H9 (cell line): Measurements from ENCODE around the gene BEGAIN. TPM values are rescaled to one million over a fixed set of nuclear protein-coding genes. Genes with fewer than 3 reads are reported as not detected.

Experiments used
- DNase-seq: peaks from one replicate; pipeline ENCODE4 v3.0.0-alpha.2; 2017
- H2AFZ ChIP-seq: one replicate; pipeline ENCODE4 v1.6.1; 2013; ENCODE audit warnings: mild to moderate bottlenecking, low read length, control low read depth, moderate library complexity
- H2AK5ac ChIP-seq: 2 replicates; pipeline ENCODE4 v1.6.1; 2013; ENCODE audit warnings: low read length, control low read depth, mixed read lengths; ENCODE audit not compliant: insufficient read length
- H2BK120ac ChIP-seq: one replicate; pipeline ENCODE4 v1.6.1; 2013; ENCODE audit warnings: low read depth, mild to moderate bottlenecking, low read length, control low read depth, inconsistent platforms; ENCODE audit not compliant: poor library complexity, severe bottlenecking
- H2BK12ac ChIP-seq: 2 replicates; pipeline ENCODE4 v1.6.1; 2013; ENCODE audit warnings: low read length, control low read depth, mixed read lengths, low read depth; ENCODE audit not compliant: insufficient read length
- H2BK15ac ChIP-seq: 2 replicates; pipeline ENCODE4 v1.6.1; 2013; ENCODE audit warnings: low read depth, low read length, control low read depth
- H2BK20ac ChIP-seq: one replicate; pipeline ENCODE4 v1.6.1; 2013; ENCODE audit warnings: low read depth, mild to moderate bottlenecking, low read length, control low read depth, inconsistent platforms; ENCODE audit not compliant: poor library complexity, severe bottlenecking
- H2BK5ac ChIP-seq: 2 replicates; pipeline ENCODE4 v1.6.1; 2013; ENCODE audit warnings: low read length, control low read depth, mixed read lengths; ENCODE audit not compliant: insufficient read length
- H3K14ac ChIP-seq: 2 replicates; pipeline ENCODE4 v1.6.1; 2013; ENCODE audit warnings: low read length, control low read depth; ENCODE audit not compliant: insufficient read depth
- H3K18ac ChIP-seq: 2 replicates; pipeline ENCODE4 v1.6.1; 2013; ENCODE audit warnings: low read depth, mild to moderate bottlenecking, mixed read lengths, low read length, control low read depth; ENCODE audit not compliant: insufficient read length
- H3K23ac ChIP-seq: 2 replicates; pipeline ENCODE4 v1.6.1; 2013; ENCODE audit warnings: low read length, control low read depth, mixed read lengths, low read depth; ENCODE audit not compliant: insufficient read length
- H3K23me2 ChIP-seq: 2 replicates; pipeline ENCODE4 v1.6.1; 2013; ENCODE audit warnings: low read depth, mild to moderate bottlenecking, mixed read lengths, low read length, control low read depth; ENCODE audit not compliant: insufficient read length, poor library complexity, severe bottlenecking
- H3K27ac ChIP-seq: 2 replicates; pipeline ENCODE4 v1.5.1; 2013; ENCODE audit warnings: low read length, control low read depth, mixed read lengths, low read depth; ENCODE audit not compliant: insufficient read length
- H3K27me3 ChIP-seq: 2 replicates; pipeline ENCODE4 v1.6.1; 2013; ENCODE audit warnings: low read length, control low read depth, inconsistent platforms; ENCODE audit not compliant: insufficient read depth
- H3K4ac ChIP-seq: 2 replicates; pipeline ENCODE4 v1.6.1; 2013; ENCODE audit warnings: low read depth, mild to moderate bottlenecking, control low read depth, inconsistent platforms, low read length, moderate library complexity
- H3K4me1 ChIP-seq: 2 replicates; pipeline ENCODE4 v1.6.1; 2013; ENCODE audit warnings: low read length, control low read depth, inconsistent platforms; ENCODE audit not compliant: insufficient read depth
- H3K4me2 ChIP-seq: 2 replicates; pipeline ENCODE4 v1.6.1; 2013; ENCODE audit warnings: low read length, control low read depth, mixed read lengths; ENCODE audit not compliant: insufficient read length, insufficient read depth
- H3K56ac ChIP-seq: 2 replicates; pipeline ENCODE4 v1.6.1; 2013; ENCODE audit warnings: low read depth, mild to moderate bottlenecking, mixed read lengths, low read length, control low read depth; ENCODE audit not compliant: insufficient read length
- H3K79me1 ChIP-seq: 2 replicates; pipeline ENCODE4 v1.6.1; 2013; ENCODE audit warnings: low read depth, mild to moderate bottlenecking, moderate library complexity, low read length, control low read depth, inconsistent platforms; ENCODE audit not compliant: insufficient read depth, poor library complexity, severe bottlenecking
- H3K79me2 ChIP-seq: 2 replicates; pipeline ENCODE4 v1.6.1; 2013; ENCODE audit warnings: low read length, control low read depth, inconsistent platforms; ENCODE audit not compliant: insufficient read depth
- H3K9ac ChIP-seq: 2 replicates; pipeline ENCODE4 v1.6.1; 2013; ENCODE audit warnings: low read length, control low read depth, mixed read lengths; ENCODE audit not compliant: insufficient read length; ENCODE audit errors: extremely low read depth
- H3K9me3 ChIP-seq: one replicate; pipeline ENCODE4 v1.6.1; 2013; ENCODE audit warnings: low read depth, low read length, inconsistent platforms; ENCODE audit not compliant: control insufficient read depth
- H3T11ph ChIP-seq: one replicate; pipeline ENCODE4 v1.6.1; 2013; ENCODE audit warnings: mild to moderate bottlenecking, low read length, control low read depth, inconsistent platforms
- H4K20me1 ChIP-seq: one replicate; pipeline ENCODE4 v1.6.1; 2013; ENCODE audit not compliant: control insufficient read depth, insufficient read length, insufficient read depth
- H4K5ac ChIP-seq: 2 replicates; pipeline ENCODE4 v1.6.1; 2013; ENCODE audit warnings: low read depth, mild to moderate bottlenecking, mixed read lengths, low read length, control low read depth; ENCODE audit not compliant: insufficient read length
- H4K8ac ChIP-seq: replicated peaks from 2 replicates; pipeline ENCODE4 v1.6.1; 2013; ENCODE audit warnings: low read length, control low read depth, mixed read lengths, low read depth; ENCODE audit not compliant: insufficient read length
- H4K91ac ChIP-seq: 2 replicates; pipeline ENCODE4 v1.6.1; 2013; ENCODE audit warnings: low read depth, mild to moderate bottlenecking, moderate library complexity, mixed read lengths, low read length, control low read depth; ENCODE audit not compliant: insufficient read length
- H3K27ac Mint-ChIP-seq, 3 experiments: 2 replicates in 2 of 3; 3 replicates in 1 of 3; pipeline ENCODE4 v1.8.0; 2020 to 2021; ENCODE audit warnings: mixed read lengths in 3 of 3, mild to moderate bottlenecking in 1 of 3, moderate library complexity in 1 of 3
- H3K27me3 Mint-ChIP-seq: 2 replicates; pipeline ENCODE4 v1.8.0; 2021; ENCODE audit warnings: low read depth, mild to moderate bottlenecking, moderate library complexity, mixed read lengths
- H3K36me3 Mint-ChIP-seq, 3 experiments: 2 replicates in 2 of 3; 3 replicates in 1 of 3; pipeline ENCODE4 v1.8.0; 2020 to 2021; ENCODE audit warnings: low read depth in 3 of 3, mixed read lengths in 3 of 3; ENCODE audit not compliant: insufficient read depth in 1 of 3
- H3K4me1 Mint-ChIP-seq, 2 experiments: 2 replicates each; pipeline ENCODE4 v1.8.0; 2020; ENCODE audit warnings: mixed read lengths in 2 of 2
- H3K4me3 Mint-ChIP-seq, 2 experiments: 2 replicates in 1 of 2; 3 replicates in 1 of 2; pipeline ENCODE4 v1.8.0; 2020 to 2021; ENCODE audit warnings: mild to moderate bottlenecking in 2 of 2, mixed read lengths in 2 of 2, moderate library complexity in 1 of 2
- H3K9me3 Mint-ChIP-seq, 2 experiments: 2 replicates in 1 of 2; 3 replicates in 1 of 2; pipeline ENCODE4 v1.8.0; 2020; ENCODE audit warnings: mild to moderate bottlenecking in 2 of 2, mixed read lengths in 2 of 2, moderate library complexity in 1 of 2
- CTCF ChIP-seq: fragments of 200-600 bp; sonication (generic); conservative IDR thresholded peaks from 3 replicates; pipeline ENCODE4 v1.8.0; 2021; ENCODE audit warnings: antibody characterized with exemption, mild to moderate bottlenecking
- WGBS: extraction: QIAGEN DNeasy Blood & Tissue Kit; methylation state at CpG from one replicate; pipeline ENCODE4 v1.1.7; 2013; ENCODE audit warnings: missing lambda C conversion rate, low lambda C conversion rate, mixed read lengths; ENCODE audit not compliant: insufficient read length; ENCODE audit errors: extremely low coverage; 5-methylcytosine and 5-hydroxymethylcytosine counted together
- total RNA-seq: library from RNA; stranded (reverse); gene quantifications from 2 replicates; pipeline ENCODE4 v1.2.1, GENCODE V29; 2021

BEGAIN gene
- total RNA-seq, 1 experiment from 2014 or later = 2.6 TPM

- no CpG with 5 or more reads among the region's 19 CpGs for WGBS
- Histone ChIP-seq H3K9ac (no peak overlapping the region), H2BK20ac (no peak overlapping the region), H4K5ac (no peak overlapping the region), H4K8ac (no peak overlapping the region), H3K79me2 (no peaks in the 10 kb centered on the region), H2BK120ac (no peak overlapping the region), H3K14ac (no peak overlapping the region; the same call in 1 of the 2 replicates), H3K27me3 (no peaks in the 10 kb centered on the region), H4K91ac (no peak overlapping the region), H3K23ac (no peak overlapping the region), H2BK12ac (no peak overlapping the region), H2AK5ac (no peak overlapping the region), H3T11ph (no peak overlapping the region), H3K4me1 (no peaks in the 10 kb centered on the region; the same call in 1 of the 2 replicates), H3K18ac (no peak overlapping the region), H3K4me2 (no peak overlapping the region), H2BK5ac (no peak overlapping the region), H4K20me1 (no peaks in the 10 kb centered on the region), H2AFZ (no peak overlapping the region), H3K4ac (no peak overlapping the region), H3K9me3 (no peaks in the 10 kb centered on the region), H2BK15ac (no peak overlapping the region), H3K27ac (no peak overlapping the region), H3K56ac (no peak overlapping the region), H3K79me1 (no peaks in the 10 kb centered on the region), H3K23me2 (no peaks in the 10 kb centered on the region)
- Mint-ChIP-seq H3K4me3 (no peak overlapping the region), H3K27me3 (peaks cover 32% of the 10 kb centered on the region), H3K9me3 (no peaks in the 10 kb centered on the region), H3K4me1 (peaks cover 14 to 37% of the 10 kb centered on the region in 2 experiments), H3K36me3 (no peaks in the 10 kb centered on the region), H3K27ac (no peak overlapping the region; a peak in 2 of 7 replicates)
- no peak for DNase-seq
- no peak for TF ChIP-seq CTCF
These were observed 33.0 kb downstream of the BEGAIN start for GRCh38 chr14:100554082-100554677.
